Measurements from ENCODE around the gene RAB15.

RAB15 gene

DNA sequence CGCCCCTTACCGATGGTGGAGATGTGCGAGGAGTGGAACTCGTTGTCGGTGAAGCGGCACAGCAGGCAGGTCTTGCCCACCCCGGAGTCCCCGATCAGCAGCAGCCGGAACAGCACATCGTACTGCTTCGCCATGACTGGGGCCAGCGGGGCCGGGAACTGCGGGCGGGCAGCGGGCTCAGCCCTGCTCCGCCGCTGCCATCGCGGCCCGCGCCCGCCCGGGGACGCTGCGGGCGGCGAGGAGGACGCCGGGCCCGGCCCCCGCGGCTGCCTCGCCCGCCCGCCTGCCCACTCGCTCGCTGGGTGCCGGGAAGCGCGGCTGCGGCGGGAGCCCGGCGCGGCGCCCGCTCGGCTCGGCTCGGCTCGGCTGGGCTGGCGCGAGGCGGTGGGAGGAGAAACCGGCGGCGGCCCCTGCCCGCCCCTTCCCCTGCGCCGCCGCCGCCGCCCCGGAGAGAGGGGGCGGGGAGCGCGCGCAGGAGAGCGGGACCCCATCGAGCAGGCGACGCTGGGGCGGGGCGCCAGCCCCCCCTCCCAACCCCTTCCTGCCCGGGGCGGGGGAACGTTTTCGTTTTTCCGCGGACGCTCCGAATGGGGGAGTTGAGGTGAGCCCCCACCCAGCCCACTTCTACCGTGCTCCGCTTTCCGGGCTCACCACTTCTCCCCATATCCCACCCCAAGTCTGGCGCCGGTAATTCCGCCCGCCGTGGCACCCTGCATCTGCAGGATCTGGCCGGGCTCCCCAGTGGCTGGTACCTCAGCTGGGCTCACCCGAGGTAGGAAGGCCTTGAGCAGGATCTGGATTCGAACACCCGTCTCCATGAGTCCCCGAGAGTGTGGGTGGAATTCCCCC is at the start of gene RAB15:
TSS of gene RAB15 (minus strand) at position 394 of the 849 bp plus-strand sequence. CDS start at position 134, 260 bp downstream.
- no peak for DNase-seq

DNA sequence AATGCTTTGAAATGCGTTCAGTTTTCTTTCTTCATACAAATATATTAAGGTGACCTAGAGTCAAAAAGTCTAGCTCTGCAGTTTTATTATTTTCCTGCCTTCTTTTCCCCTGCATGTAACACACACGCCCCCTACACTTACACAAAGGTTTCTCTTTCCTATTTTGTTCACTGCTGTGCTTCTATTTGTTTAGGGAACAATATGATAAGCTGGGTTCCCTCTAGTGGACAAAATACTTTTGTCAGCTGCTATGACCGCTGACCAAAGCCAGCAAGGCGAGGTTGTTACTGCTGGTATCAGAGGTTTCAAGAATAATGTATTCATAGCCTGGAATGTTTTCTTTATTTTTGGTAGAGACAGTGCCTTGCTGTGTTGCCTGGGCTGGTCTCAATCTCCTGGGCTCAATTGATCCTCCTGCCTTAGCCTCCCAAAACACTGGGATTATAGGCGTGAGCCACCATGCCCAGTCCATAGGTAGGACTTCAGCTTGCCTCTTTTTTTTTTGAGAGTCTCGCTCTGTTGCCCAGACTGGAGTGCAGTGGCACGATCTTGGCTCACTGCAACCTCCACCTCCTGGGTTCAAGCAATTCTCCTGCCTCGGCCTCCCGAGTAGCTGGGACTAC is 47.9 kb upstream of the RAB15 start:
- no peak for DNase-seq

DNA sequence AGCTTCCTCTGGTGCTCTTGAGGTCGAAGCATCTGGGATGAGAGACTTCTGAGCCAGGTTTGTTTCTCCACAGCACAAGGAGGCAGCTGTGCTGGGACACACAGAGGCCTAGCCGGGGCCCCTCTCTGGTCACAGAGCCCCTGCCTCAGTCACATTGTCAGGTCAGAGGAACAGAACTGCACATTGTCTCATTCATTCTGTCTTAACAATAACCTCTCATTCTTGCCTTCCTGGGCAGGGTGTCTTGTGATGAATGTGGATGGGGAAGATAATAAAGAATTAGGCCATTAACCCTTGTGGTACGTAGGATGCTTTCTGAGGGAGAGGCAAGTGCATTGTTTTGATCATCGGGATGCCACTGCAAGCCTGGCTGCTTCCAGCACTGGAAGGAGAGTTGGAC is 44.3 kb upstream of the RAB15 start:
- no peak for DNase-seq

DNA sequence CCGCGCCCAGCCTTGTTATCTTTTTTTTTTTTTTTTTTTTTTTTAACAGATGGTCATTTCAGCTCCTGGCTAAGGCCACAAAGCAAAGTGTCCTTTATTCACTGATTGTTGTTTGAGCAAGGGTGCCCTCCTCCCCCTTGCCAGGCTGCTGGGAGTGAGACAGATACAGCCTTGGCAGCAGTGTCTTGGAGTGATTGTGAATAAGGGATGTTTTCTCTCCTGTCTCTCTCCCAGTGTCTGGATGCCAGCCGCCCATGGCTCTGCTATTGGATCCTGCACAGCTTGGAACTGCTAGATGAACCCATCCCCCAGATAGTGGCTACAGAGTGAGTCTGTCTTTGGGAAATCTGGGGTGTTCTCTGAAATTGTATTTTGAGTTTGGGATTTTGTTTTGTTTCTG is 43.3 kb upstream of the RAB15 start:
- DNase-seq, result no peak

DNA sequence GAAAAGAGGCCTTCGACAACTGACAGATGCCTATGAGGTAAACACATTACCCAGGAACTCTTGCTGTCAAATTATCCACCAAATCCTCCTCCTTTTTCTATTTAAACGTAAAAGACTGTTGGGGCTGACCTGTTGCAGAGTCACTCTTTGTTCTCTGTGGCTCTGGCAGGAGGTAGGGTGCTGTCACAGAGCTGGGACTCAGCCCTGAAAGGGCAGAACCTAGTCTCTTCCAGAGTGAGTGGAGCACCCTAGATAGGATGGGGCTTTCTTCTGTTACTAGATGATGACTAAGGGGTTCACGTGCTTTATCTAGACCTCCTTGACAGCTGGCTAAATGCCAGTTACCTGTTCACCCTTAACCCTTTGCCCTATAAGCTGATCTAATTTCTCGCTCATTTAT is 40.2 kb upstream of the RAB15 start:
- no peak for DNase-seq

DNA sequence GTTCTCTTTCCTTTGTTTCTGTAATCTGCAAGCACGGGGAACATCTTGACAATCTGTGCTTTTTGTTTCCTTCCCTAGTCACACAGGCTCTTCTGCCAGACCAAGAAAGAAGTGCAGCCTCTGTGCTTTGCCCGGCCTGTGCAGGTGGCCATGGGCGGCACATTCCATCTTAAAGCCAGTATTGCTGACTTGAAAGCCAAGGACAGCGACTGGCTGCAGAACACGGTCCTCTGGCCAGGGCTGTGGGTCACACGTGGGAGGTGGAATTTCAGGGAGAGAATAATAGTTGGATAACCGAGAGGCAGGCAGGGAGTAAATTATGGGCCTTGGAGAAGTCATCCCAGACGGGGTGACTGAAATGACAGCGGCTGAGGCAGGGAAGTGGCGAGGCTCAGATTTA is 39.4 kb upstream of the RAB15 start:
- no peak for DNase-seq

DNA sequence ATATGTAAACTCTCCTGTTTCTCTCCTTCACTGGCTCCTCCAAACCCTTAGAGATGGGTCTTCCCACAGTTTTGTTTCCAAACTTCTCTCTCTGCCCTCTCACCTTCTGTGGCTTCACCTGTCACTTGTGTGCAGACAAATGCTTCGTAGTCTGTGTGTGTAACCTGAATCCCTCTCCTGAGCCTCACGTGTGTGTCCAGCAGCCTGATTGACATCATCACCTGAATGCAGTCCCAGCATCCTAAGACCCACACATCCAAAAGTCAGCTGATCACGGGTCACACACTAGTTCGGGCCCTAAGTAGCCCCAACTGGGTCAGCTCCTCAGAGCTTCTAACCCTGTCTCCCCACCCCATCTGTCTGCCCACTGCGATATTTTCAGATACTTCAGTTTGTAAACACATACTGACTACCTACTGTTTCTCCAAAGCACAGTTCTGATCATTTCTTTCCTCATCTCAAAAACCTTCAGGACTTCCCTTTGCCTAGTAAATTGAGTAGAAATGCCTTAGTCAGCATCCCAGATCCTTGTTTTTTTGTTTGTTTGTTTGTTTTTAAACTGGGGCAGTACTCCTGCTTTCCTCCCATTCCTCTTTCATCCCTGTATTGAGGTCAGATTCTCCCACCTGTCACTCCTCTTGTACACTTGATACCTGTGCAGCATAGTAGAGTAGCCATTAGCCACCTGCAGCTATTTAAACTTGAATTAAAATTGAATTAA is 38.2 kb upstream of the RAB15 start:
- DNase-seq, result no peak

DNA sequence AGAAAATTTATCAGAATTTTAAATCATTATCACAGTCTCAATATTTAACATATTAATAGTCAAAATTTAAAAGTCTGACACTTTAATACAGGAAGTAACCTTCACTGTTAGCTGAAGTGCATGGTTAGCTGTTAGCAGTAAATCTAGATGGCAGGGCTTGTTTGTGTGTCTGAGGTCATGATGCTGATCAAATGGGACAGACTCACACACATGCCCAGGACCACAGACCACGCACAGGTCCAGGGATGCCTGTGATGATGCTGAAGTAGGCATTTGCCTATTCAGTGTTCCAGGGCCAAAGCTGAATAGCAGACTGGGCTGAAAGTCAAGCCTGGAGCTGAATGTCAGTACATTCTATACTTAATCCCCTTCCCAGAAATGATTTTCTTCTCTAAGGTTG is 35.1 kb upstream of the RAB15 start:
- DNase-seq, result no peak

DNA sequence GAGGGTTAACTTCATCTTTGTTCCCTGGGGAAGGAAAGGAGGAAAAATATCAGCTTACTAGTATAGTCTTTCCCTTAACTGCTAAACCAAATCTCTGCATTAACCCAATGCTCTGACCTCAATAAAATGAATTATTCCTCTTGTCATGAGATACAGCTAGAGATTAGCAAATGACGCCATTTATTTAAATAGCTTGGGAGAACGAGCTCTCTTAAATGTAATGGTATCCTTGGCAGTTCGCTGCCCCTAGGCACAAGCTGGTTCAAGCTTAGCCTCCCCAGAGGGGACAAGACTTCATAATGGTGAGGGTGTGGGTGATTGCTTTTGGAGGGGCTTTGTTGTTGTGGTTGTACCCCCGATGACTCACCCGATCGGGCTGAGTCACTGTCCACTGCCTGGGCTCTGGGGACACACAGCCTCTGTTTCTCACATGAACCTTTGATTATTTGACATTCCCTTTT is 34.2 kb upstream of the RAB15 start:
- DNase-seq, result no peak

DNA sequence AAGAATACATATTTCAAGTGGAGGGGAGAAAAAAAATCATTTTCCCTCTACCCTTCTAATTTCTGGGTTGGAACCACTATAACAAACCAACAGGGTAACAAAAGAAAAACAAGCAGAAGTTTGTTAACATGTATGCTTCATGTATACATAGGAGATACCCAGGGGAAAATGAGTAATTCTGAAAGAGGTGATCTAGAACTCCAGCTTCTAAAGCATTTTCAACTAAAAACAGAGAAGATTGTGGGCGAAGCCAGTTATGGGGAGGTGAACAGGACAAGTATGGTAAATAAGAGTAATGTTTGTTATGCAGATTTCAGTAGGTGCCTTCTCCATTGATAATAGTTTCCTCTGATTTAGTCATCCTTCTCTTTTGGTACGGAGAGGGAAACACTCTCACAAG is 31.3 kb upstream of the RAB15 start:
- DNase-seq, result no peak

DNA sequence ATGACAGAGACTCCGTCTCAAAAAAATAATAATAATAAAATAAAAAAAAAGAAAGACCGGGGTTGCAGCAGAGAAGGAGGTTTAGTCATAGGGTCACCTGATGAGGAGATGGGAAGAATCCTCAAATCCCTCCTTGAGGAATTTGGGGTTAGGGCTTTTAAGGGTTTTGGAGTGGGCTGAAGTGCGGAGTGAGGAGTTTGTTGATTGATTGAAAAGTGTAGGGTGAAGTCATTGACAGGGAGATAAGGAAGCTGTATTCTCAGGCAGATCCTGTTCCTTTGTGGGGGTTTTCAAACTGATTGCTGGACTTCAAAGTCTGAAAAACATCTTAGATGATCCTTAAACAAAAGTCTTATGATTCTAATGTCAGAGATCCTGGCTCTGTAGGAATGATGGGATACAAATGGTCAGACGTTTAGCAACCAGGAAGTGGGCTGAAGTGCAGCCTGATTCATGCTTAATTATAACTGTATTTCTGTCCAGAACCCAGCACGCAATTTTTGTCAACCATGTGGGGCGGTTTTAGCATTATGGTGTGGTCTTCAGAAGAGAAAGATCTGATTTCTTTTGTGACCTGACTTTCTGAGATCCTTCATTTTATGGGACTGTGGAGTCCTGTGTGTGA is 30.6 kb upstream of the RAB15 start:
- no peak for DNase-seq

DNA sequence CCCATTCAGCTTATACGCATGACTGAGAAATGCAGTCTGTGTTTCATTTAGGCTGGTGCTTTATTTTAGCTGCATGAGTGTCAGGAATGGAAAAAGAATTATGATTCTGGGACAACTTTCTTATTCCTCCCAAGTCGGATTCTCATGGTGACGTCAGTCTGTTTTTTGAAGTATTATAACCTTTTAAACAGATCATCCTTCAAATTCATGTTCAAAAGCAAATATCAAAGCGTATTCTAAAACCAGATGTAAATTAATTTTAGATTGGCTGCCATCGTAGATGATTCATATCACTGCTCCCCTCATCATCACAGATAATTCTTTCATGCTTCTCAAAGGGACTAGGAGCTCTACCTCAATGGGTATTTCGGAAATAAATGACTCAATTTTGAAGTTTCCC is 29.6 kb upstream of the RAB15 start:
- no peak for DNase-seq

DNA sequence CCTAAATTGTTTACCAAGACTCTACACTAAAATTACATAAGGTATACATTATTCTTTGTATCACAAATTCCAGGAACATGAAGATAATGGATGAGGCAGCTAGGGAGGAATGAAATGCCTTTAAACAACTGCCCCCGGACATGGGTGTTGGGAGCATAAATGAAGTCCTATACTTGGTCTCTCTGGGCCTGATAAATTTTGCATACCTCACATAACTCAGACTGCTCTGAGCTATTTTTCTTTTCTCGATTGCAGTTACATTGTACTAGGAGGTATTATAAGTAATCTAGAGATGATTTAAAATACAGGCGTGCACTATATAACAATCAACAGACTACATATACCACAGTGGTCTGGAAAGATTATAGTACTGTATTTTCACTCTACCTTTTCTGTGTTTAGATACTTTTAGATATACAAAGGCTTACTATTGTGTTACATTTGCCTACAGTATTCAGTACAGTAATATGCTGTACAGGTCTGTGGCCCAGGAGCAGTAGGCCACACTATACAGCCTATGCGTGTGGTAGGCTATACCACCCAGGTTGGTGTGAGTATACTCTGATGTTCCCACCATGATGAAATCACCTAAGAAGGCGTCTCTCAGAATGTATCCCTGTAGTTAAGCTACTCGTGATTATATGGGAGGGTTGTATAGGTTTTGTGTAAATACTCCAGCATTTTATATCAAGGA is 28.9 kb upstream of the RAB15 start:
- no peak for DNase-seq

DNA sequence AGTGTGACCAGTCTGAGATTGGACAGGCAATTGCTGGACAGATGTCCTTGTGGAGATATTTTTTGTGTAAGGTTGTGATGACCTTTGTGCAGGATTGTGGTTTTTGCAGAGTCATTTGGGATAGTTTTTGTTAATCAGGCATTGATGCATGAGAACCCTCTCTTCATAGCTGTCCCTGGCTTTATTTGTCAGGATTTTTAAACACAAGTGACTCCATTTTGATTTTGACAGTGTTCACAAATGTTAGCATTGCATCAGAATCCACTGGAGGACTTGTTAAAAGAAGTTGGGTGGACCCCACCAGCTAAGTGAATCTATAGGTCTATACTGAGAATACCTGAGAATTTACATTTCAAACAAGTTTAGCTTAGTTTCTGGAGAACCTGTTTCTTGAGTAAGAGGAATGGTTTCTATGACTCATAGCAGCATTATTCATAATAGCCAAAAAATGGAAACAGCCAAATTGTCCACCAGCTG is 26.4 kb upstream of the RAB15 start:
- DNase-seq, result no peak

DNA sequence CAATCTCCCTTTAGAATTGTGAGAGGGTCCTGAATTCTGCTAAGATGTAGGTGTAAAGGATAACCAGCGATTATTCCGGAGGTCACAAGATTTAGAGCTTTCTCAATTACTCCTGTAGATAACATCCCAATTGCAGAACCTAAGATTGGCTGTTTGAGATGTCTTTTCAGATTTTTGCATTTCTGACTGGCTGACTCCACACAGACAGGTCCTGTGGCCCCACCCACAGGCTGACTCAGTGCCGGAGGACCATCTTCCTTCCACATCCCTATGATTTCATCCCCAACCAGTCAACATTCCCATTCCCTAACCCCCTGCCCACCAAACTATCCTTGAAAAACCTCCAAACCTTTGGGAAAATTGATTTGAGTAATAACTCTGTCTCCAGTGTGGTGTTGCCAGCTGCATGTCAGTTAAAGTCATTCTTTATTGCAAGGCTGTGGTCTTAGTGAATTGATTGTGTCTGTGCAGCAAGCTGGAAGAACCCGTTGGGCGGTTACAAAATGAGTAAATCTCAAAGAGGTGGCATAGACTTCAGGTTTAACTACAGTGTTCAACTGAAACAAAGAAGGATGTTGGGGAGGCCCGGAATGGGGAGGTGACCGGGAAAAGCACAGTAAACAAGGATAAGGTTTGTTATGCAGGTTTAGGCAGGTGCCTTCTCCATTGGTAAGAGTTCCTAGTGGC is 25.1 kb upstream of the RAB15 start:
- no peak for DNase-seq

DNA sequence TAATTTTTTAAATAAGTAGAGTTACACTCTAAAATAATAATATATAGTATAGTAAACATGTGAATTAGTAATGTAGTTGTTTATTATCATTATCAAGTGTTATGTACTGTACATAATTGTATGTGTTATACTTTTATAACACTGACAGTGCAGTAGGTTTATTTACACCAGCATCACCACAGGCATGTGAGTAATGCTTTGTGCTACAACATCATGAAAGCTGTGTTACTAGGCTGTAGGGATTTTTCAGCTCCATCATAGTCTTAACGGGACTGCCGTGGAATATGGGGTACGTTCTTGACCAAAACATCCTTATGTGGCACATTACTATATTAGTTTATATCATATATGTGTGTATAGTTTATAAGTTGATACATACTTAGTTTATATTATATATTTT is 23.2 kb upstream of the RAB15 start:
- no peak for DNase-seq

DNA sequence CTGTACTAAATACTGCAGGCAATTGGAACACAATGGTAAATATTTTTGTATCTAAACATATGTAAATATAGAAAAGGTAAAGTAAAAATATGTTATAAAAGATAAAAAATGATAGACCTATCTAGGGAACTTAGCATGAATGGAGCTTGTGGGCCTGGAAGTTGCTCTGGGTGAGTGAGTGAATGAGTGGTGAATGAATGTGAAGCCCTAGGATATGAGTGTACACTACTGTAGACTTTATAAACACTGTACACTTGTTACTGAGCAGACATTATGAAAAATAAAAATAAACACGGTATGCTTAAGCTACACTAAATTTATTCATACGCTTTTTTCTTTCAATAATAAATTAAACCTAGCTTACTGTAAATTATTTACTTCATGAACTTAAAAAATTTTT is 22.4 kb upstream of the RAB15 start:
- no peak for DNase-seq

DNA sequence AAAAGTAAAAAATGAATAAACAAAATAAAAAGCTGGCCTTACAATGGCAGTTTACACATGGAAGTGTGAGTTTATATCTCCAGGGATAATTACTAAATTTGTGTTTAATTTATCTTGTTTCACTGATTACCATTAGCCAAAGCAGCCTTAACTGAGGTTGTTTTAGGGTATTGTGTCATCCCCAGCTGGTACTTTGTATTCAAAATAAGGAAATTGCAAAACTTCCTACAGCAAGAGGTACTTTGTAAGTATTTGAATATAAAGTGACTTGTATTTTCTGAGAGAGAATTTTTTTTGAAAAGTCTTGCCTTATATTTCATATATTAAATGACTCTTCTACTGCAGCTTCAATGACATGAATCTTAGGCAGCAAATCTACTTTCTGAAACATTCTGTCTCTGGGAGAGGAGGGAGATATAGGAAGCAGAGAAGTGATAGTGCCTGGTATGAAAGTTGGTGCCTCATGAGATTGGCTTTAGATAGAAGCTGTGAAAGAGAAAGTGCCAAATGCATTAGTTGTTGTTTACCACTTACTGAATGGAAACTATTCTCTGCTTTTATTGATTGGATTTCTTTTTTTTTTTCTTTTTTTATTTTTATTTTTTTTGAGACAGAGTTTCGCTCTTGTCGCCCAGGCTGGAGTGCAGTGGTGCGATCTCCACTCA is 21.3 kb upstream of the RAB15 start:
- DNase-seq, result no peak

DNA sequence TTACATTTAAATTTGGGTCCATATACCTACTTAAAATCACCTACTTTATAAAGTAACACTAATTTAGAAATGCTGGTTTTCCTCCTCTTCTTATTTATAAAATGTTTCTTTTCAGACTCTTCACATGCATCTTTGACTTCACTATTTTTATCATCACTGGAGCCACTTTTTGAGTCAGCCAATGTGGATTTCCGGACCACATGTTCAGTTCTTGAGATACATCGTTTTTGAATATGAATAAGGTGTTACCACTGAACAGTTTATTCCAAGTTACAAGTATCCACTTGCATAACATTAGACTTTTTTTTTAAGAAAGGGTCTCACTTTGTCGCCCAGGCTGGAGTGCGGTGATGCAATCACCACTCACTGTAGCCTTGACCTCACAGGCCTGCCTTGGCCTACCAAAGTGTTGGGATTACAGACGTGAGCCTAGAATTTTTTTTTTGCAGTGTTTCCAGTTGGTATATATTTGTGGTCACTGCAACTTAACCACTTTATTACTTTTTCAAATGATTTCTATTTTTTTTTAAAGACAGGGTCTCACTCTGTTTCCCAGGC is 20.3 kb upstream of the RAB15 start:
- no peak for DNase-seq

DNA sequence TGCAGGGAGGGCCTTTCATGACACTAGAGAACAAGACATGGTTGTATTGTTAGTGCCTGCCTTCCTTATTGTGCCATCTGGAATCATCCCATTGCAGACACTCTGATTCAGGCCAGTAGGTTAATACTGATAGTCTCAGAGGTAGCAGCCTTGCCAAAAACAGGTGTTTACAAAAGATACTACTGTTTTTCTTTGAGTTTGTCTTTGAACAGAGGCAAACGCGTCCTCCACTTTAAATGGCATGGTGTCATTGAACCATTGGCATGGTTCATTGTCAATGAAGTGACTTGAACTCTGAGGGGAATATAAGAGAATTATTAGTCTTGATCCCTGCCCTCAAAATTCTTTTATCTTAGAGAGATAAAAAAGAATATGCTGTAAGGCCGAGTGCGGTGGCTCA is 18.8 kb upstream of the RAB15 start:
- no peak for DNase-seq

DNA sequence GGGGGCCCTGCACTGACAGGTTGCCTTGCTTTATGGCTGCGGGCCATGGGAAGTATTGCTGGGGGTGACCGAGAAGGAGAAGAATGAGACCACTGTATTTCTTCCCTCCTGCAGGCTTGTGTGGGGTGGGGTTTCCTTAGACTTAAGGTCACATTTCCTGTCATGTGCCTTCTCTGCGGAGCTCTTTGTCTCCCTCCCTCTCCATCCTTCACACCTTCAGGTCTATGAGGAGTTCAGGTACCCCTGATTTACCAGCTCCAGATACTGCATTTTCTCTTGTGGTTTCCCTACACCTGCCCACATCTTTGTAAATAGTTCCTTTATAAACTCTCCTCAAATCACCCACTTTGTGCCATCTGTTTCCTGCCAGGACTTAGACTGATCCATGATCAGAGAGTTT is 18.2 kb upstream of the RAB15 start:
- DNase-seq, result no peak

All from NCI-H1436 treated with DMSO at 0.1 percent for 48 hours (cell line).